Stimulated activated CD8-positive, alpha-beta memory T cell treated with anti-CD3 and anti-CD28 coated beads, Interleukin-12 subunit alpha, Interleukin-12 subunit beta, amount 100 ng/mL, for 24 hours (primary cell): ENCODE data around the gene CAPS.
"Not testable (repeated sequence)": the region's sequence is repeated elsewhere in the genome, so short reads cannot be mapped to it uniquely, and the experiment has no call there.

ENCODE experiments used
- DNase-seq: peaks from one replicate; pipeline ENCODE4 v3.0.0-alpha.2; 2020; ENCODE audit errors: extremely low read depth

The CAPS gene

GRCh38 chr19:5955636-5955935 lies 41.5 kb downstream of the CAPS start:
- no peak for DNase-seq

GRCh38 chr19:5956323-5956722 lies 42.3 kb downstream of the CAPS start:
- no peak for DNase-seq

GRCh38 chr19:5956728-5957127 lies 42.7 kb downstream of the CAPS start:
- DNase-seq: no peak

- no peak for DNase-seq
Measured at GRCh38 chr19:5957170-5957569, 43.1 kb downstream of the CAPS start.

- no peak for DNase-seq
Measured at GRCh38 chr19:5958074-5958850, 44.2 kb downstream of the CAPS start.

- DNase-seq: no peak
Measured at GRCh38 chr19:5958851-5959122, 44.7 kb downstream of the CAPS start.

- no peak for DNase-seq
Measured at GRCh38 chr19:5959260-5960004, 45.4 kb downstream of the CAPS start.

- DNase-seq: no peak
Measured at GRCh38 chr19:5960005-5961001, 46.2 kb downstream of the CAPS start.

GRCh38 chr19:5961641-5961968 lies 47.6 kb downstream of the CAPS start:
- DNase-seq: not testable (repeated sequence)

GRCh38 chr19:5961969-5962945 lies 48.2 kb downstream of the CAPS start:
- no peak for DNase-seq

- DNase-seq: not testable (repeated sequence)
Measured at GRCh38 chr19:5963259-5963658, 49.2 kb downstream of the CAPS start.

GRCh38 chr19:5963855-5964254 lies 49.8 kb downstream of the CAPS start:
- DNase-seq: no peak

GRCh38 chr19:5964816-5965565 lies 50.9 kb downstream of the CAPS start:
- DNase-seq: no peak
